Measurements from ENCODE around the gene MRPL34.
A peak's percentile ranks its signal among the peaks of the same experiment; 100 is the strongest.
"Not testable (repeated sequence)": the region's sequence is repeated elsewhere in the genome, so short reads cannot be mapped to it uniquely, and the experiment has no call there.

Gene MRPL34

DNA sequence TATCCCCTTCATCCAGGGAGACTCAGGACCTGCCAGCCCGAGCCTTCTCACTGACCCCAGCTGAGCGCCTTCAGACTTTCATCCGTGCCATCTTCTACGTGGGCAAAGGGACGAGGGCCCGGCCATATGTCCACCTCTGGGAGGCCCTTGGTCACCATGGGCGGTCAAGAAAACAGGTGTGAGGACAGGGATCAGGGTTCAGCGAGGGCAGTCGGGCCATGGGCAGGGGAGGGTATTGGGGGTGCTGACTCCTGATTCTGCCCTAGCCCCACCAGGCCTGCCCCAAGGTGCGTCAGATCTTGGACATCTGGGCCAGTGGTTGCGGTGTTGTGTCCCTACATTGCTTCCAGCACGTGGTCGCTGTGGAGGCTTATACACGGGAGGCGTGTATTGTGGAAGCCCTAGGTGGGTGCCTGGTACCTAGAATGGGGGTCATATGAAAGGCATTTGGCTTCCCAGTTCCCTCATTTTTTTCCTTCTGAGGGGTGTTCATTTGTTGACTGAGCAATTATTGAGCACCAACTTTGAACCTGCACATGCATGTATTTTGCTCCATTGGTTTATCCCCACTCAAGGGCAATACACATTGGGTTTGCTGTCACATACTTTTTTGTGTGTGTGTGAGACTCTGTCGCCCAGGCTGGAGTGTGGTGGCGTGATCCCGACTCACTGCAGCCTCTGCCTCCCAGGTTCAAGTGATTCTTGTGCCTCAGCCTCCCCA, 20.1 kb upstream of the MRPL34 start:
- DNase-seq (ENCODE audit: low spot score): no peak

DNA sequence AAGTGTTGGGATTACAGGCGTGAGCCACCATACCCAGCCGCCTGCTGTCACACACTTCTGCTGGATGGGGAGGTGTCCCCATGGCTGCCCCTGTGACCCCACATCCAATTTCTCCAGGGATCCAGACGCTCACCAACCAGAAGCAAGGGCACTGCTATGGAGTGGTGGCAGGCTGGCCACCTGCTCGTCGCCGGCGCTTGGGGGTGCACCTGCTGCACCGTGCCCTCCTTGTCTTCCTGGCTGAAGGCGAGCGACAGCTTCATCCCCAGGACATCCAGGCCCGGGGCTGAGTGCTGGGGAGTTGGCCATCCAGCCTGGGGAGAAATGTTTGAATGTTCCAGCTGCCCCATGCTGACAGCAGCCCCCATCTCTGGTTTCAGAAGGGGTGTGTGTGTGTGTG, 19.4 kb upstream of the MRPL34 start:
- DNase-seq (ENCODE audit: low spot score): no peak

DNA sequence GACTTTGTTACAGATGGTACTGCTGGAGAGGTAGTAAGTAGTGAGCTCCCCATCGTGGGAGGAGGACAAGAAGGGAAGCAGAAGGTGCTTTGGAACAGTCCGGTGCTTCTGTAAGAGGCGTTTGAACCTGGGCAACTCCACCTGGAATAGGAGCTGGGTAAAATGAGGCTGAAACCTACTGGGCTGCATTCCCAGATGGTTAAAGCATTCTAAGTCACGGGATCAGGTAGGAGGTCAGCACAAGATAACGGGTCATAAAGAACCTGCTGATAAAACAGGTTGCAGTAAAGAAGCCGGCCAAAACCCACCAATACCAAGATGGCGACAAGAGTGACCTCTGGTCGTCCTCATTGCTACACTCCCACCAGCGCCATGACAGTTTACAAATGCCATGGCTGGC, 18.9 kb upstream of the MRPL34 start:
- DNase-seq (ENCODE audit: low spot score): no peak

DNA sequence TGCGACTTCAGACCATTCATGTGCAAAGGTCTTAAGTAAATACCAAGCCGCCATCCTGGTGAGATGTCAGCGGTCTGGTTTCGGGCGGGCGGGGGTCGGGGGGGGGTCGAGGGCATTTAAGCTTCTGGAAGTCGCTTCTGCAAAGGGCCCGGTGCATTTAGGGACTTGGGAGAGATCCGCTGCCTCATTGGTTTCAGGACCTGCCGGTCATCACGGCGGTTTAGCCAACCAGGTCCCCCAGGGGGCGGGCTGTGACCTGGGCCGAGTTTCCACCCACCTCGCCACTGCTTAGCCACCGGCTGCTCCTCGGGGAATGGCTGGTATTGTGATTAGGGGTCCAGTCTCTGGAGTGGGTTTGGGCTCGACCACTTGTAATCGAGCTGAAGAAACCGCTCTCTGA, 16.2 kb upstream of the MRPL34 start:
- DNase-seq (ENCODE audit: low spot score): peak; percentile 71

DNA sequence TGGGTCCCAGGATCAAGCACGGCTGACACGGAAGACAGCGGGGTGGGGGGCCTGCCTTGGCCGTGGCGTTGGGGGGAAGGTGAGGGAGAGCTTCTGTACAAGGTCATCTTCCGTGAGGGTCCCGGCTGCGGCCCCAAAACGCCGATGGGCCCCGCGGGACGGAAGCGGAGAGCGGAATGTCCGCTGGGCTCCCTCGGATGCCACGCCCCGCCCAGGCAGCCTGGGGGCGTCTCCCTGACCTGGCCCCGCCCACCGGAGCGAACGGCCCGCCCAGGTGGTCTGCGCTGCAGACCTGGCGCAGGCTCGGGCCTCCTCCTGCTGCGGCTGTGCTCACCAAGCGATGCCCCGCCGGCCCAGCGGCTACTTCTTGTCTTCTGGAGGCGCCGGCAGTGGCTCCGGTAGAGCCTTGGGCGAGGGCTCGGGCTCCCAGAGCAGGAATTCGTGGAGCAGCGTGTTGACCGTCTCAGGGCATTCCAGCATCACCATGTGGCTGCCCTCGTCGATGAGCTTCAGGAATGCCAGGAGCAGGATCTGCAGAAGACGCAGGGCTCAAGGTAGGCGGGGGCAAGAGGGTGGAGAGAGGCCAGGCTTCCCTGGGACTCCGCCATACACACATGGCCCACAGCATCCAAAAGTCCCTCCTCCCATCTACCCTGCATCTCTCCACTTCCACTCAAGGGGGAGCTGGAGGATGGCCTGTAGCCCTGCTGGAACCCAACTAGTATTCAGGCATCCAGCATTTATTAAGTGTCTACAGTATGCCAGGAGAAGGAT, 13.2 kb upstream of the MRPL34 start:
- DNase-seq (ENCODE audit: low spot score): peak; percentile 84

DNA sequence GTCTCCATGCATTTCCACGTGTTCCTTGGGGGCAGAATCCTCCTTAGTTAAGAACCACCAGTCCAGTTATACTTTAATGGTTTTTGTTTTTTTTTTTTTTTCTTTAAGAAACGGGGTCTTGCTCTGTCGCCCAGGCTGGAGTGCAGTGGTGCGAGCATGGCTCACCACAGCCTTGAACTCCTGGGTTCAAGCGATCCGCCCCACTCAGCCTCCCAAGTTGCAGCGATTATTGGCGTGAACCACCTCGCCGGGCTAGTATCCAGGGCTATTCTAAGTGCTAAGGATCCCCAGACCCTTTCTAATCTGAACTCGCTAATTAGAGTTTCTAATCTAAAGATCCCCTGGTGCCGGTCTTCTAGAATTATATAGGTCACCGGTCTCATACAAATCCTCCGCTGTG, 12.1 kb upstream of the MRPL34 start:
- DNase-seq (ENCODE audit: low spot score): no peak

DNA sequence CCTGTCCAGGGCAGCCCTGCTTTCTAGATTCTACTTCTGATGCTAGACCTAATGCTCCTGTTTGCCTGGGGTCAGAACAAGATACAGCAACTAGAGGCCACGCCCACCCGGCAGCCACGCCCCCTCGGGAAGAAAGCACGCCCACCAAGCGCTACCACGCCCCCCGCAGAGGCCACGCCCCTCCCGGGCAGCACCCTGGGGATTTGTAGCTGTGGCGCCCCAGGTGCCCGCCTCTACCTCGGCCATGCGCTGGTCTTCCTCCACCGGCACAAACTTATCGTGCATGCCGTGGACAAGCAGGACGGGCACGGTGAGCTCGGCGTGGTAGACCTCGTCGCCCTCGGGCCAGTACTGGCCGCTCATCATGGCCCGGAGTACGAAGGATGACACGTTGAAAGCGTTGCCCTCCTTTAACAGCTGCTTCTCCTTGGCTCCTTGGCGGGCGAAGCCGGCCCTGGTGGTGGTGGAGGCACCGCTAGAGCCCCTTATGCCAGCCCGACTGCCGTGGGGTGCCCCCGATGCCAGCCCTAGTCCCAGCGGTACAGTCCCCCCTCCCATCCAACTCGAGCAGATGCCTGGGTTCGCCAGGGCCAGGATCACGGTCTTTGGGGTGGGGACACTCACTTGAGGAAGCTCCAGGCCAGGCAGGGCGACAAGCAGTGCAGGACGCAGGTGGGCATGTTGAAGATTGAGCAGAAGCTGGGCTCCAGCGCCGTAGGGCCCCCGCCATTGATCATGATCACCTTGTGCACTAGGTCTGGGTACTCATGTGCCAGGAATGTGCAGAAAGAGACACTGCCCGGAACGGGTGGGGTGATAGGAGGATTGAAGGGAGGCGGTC, 11.4 kb upstream of the MRPL34 start:
- peak; percentile 71 for DNase-seq (ENCODE audit: low spot score)

DNA sequence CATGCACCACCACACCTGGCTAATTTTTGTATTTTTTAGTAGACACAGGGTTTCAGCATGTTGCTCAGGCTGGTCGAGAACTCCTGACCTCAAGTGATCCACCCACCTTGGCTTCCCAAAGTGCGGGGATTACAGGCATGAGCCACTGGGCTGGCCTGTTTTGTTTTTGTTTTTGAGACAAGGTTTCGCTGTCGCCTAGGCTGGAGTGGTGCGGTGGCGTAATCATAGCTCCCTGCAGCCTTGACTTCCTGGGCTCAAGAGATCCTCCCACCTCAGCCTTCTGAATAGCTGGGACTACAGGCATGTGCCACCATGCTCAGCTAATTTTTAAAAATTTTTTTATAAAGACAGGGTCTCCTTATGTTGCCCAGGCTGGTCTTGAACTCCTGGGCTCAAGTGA, 10.1 kb upstream of the MRPL34 start:
- not testable (repeated sequence) for DNase-seq (ENCODE audit: low spot score)

DNA sequence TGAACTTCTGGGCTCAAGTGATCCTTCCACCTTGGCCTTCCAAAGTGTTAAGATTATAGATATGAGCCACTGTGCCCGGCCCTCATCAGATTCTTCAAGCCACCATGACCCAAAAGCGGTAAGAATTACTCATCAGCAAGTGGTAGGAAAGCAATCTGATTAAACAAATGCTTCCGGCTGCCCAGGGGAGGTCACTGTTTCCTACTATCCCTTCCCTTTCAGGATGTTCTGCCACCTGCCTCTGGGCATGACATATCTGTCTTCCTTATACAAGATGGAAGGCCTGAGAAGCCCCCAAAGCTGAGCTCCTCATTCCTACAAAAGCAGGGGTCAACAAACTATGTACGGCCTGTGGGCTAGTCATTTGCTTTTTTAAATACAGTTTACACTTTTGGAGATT, 9.4 kb upstream of the MRPL34 start:
- no peak for DNase-seq (ENCODE audit: low spot score)

DNA sequence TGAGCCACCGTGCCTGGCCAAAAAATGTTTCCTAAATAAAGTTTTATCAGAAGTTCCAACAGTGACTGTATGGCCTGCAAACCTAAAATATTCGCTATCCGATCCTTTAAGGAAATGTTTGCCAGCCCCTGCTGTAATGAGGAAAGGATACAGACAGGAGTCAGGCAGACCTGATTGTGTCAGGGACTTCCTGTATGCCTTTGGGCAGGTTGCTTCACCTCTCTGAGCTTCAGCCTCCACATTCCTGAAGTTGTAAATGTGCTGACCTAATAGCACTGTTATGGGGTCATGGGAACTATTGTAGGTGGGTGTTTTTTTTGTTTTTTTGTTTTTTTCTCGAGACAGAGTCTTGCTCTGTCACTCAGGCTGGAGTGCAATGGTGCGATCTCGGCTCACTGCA, 8.7 kb upstream of the MRPL34 start:
- no peak for DNase-seq (ENCODE audit: low spot score)

DNA sequence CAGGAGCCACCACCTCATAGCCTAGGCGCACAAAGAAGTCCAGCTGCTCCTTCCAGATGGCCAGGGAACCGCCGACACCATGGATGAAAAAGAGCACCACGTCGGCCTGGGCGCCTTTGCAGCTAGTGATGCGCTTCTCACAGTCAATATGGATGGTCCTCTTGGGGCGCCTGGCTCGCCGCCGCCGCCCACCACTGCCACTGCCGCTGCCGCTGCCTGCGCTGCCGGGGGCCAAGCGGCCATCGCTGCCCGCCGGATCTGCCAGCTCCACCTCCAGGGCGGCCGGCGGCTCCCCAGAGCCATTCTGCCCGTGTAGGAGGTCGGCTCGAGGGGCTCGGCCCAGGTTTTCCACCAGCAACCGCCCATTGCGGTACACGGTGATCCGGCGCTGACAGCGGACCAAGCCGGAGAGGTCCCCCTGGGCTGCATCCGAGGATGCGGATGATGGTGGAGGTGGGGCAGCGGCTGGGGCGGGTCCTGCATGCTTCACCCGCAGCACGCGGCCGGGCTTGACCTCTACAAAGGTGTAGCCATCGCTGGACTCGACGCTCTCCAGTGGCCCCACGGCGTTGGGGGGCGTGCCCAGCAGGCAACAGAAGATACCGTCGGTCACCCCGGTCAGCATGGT, 4.6 kb upstream of the MRPL34 start:
- no peak for DNase-seq (ENCODE audit: low spot score)

DNA sequence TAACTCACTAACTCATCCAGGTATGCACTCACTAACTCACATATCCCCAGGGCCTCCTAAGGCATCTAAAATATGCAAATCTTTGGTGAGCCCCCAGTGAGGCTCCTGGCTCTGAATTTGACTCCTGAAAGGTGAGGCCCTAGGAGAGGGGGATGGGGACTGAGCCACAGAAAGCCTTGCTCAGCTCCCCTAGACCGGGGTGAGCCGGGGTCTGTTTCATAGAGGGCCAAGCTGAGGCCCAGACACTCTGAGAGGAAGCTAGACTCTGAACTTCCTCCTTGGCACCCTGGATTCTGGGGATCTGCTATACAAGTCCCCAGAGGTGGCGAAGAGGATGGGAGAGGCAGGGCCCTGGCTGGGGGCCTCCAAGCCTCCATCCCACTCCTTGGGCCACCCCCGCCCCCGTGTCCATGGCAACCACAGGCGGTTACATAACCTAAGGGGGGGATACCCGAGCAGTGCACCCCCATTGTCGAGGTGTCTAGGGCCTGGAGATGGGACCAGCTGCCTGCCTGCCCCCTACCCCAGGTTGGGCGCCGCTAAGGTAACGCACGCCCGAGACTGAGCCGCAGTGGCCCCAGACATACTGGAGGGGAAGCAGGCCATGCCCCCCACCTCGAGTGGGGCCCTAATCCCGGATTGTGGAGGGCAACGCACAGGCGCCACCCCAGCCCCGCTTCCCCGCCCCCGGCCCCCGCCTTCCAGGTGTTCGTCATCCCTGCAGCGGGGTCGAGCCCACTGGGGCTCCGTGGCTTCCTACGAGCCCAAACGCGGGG, 3.1 kb upstream of the MRPL34 start:
- no peak for DNase-seq (ENCODE audit: low spot score)

DNA sequence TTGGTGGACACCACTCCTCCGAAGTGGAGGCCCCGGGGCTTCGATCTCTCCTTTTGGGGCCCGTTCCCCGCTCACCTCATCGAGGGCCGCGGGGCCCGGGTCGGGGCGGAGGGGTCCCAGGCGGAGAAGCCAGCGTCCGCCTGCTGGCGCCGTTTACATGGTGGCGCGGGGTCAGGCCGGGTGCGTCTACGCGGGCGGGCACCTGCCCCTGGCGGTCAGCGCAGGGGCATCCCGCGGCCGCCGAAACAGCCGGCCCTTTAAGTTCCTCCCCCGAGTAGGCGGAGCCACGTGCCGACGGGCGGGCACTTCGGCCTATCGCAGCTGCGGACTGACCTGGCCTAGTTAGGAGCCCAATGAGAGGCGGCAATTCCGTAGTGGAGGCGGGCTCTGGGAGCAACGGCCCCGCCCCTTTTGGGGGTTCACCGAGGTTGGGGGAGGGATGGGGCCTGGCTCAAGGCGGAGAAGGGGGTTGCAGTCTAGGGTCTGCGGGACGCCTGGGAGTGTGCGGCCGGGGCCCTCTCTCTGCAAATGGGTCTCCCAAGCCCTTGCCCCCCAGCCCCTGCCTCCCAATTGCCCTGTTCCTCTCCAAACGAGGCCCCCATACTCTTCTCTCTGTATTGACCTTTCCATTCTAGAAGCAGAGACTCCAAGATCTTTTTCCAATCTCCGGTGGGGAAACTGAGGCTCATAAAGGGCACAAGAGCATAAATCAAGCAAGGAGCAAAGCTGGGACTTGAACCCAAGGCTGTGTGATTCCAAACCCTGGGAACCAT, 2.3 kb upstream of the MRPL34 start, which contains the start of gene ABHD8:
TSS of gene ABHD8 (minus strand) at position 259 of the 773 bp plus-strand sequence. CDS start 1,809 bp downstream, outside the sequence.
- peak; percentile 93 for DNase-seq (ENCODE audit: low spot score)

DNA sequence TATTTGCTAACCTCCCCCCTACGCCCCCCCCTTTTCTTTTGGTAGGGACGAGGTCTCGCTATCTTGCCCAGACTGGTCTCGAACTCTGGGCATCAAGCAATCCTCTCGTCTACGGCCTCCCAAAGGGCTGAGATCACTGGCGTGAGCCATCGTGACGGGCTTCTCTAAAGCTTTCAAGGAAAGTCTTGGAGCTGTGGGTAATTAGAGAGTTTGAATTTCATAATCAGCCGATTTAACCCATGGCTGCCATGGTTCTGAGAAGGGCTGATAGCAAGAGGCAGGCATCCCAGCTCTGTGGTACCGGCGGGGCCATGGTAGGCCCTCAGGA, 1.8 kb upstream of the MRPL34 start:
- DNase-seq (ENCODE audit: low spot score): no peak

DNA sequence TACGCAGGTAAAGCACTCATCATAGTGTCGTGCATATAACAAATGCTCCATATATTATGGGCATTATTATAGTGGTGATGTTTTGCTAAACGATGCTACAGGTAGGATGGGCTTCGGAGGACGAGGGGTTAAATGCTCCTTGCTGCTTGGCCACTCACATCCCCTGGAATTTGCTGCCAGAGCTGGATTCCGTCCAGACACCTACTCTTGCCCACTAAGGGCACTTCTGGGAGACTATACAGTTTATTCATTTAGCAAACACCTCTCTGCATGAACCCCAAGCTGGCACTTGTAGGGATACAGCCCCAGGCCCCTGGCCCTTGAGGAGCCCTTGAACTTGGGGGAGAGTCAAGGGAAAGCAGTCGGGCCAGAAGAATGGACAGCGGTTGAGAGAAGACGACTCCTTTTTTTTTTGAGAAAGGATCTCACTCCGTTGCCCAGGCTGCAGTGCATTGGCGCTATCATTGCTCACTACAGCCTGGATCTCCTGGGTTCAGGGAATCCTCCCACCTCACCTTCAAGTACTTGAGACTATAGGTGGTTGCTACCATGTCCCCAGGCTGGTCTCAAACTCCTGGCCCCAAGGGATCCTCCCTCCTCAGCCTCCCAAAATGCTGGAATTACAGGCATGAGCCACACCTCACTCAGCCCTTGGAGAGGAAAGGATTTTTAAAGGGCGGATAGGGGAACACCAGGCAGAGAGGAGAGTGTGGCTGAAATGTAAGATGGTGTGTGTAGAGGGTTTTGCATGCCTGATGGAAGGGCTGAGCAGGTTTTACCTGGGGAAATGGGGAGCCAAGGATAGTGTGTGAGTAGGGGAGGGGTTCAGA, 1.1 kb upstream of the MRPL34 start:
- no peak for DNase-seq (ENCODE audit: low spot score)

DNA sequence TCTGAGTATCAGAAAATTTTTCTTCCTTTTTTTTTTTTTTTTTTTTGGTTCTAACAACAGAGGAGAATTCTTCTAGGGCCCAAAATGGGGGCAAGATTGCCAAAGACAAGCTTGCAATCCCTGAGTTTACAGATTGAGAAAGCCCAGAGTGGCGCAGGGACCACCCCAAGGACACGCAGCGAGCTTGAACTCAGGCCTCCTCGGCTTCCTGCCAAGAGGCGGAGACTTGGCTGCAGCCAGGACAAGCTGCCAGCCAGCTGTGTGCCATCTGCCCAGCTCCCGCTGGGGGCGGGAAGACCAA, 506 bp upstream of the MRPL34 start:
- no peak for DNase-seq (ENCODE audit: low spot score)

DNA sequence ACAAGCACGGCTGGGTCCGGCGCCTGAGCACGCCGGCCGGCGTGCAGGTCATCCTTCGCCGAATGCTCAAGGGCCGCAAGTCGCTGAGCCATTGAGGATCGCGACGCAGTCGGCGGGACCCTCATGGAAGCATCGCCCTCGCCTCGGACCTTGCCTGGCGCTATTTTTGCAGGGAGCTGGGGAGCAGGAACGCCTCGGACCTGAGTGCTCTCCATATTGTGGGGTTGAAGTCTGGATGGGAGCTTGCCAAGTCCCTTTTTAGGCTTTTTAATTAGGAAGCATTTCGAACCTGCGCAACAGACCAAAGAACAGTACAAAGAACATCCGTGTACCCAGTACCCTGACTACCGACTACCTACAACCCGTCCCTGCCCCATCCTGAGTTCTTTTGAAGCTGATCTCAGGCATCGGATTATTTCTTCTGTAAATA, 628 bp downstream of the MRPL34 start:
- no peak for DNase-seq (ENCODE audit: low spot score)

DNA sequence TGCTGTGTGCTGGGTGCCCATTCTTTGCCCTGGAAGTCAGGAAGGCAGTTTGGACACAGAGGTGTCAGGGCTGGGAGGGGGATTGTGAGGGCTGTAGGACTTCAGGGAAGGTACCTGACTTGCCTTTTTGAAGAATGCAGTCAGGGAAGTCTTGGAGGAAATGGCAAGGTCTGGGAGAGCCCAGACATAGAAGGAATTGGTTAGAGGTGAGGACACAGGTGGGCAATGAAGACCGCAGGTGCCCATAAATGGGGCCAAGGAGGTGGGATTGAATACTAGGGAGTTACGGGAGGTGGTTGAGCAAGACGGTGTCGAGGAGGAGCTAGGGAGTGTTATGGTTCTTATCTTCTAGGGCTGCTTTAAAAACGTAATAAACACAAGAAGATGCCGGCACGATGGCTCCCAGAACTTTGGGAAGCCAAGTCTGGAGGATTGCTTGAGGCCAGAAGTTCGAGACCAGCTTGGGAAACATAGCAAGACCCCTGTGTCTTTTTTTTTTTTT, 2.3 kb downstream of the MRPL34 start:
- no peak for DNase-seq (ENCODE audit: low spot score)

DNA sequence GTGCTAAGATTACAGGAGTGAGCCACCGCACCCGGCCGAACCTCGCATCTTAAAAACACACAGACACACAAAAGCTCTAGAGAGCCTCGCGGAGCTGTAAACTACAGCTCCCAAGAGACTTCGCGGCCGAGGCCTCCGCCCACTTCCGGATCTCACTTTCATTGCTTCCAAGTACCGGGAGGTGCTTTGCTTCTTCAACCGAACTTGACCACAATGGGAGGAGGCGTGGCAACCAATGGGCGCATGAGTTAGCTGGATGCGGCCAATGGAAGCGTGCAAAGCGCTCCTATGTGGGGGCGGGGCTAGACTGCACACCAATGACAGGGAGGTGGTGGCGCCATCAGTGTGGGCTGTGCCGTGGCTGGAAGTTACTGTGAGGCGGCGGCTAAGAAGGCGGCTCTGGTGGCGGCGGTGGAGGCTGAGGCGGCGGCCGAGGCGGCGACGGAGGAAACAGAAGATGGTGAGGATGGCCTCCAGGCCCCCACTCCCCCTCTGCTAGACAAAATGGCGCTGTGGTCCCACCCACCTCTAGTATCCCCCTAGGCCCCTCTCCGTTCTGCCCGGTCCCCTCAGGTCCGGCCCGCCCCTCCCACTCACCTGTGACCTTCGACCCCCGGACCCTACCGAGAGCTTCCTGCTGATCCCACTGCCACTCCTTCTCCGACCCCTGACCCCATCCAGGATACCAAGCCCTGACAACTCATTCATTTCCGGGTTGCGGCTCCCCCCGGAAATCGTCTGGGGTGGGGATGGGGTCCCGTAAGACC, 3.7 kb downstream of the MRPL34 start, which contains the start of gene DDA1:
TSS of gene DDA1 (plus strand) at position 366 of the 767 bp plus-strand sequence. CDS start at position 458, 92 bp downstream.
- peak; percentile 100 for DNase-seq (ENCODE audit: low spot score)
